ENCODE results near the gene SMYD3. TPM values are rescaled to one million over a fixed set of nuclear protein-coding genes. Genes with fewer than 3 reads are reported as not detected.

Gene SMYD3
- total RNA-seq, 1 donor from 2014 or later: 27.2 TPM

GRCh38 chr1:246039584-246039983 is 467.5 kb downstream of the SMYD3 start:
- TF ChIP-seq, protein P1, sequence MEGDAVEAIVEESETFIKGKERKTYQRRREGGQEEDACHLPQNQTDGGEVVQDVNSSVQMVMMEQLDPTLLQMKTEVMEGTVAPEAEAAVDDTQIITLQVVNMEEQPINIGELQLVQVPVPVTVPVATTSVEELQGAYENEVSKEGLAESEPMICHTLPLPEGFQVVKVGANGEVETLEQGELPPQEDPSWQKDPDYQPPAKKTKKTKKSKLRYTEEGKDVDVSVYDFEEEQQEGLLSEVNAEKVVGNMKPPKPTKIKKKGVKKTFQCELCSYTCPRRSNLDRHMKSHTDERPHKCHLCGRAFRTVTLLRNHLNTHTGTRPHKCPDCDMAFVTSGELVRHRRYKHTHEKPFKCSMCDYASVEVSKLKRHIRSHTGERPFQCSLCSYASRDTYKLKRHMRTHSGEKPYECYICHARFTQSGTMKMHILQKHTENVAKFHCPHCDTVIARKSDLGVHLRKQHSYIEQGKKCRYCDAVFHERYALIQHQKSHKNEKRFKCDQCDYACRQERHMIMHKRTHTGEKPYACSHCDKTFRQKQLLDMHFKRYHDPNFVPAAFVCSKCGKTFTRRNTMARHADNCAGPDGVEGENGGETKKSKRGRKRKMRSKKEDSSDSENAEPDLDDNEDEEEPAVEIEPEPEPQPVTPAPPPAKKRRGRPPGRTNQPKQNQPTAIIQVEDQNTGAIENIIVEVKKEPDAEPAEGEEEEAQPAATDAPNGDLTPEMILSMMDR (IDR thresholded peaks at IDR 0.05): no peak
- Histone ChIP-seq H3K36me3 (no peaks in the 10 kb centered on the region), H3K27me3 (no peaks in the 10 kb centered on the region), H3K9me3 (no peaks in the 10 kb centered on the region), H3K4me3 (no peak overlapping the region), H3K27ac (no peak overlapping the region), H3K4me1 (no peaks in the 10 kb centered on the region)
- ATAC-seq: no peak
- intact Hi-C loops (cut with DNase I): no loop called here
- no peak for DNase-seq

GRCh38 chr1:246037832-246038231 is 469.2 kb downstream of the SMYD3 start:
- Histone ChIP-seq H3K27me3 (no peaks in the 10 kb centered on the region), H3K27ac (no peak overlapping the region), H3K36me3 (no peaks in the 10 kb centered on the region), H3K9me3 (no peaks in the 10 kb centered on the region), H3K4me1 (no peaks in the 10 kb centered on the region), H3K4me3 (no peak overlapping the region)
- TF ChIP-seq, protein P1 (IDR thresholded peaks at IDR 0.05): no peak
- no peak for DNase-seq
- intact Hi-C loops (cut with DNase I): no loop called here
- no peak for ATAC-seq

- intact Hi-C loops (cut with DNase I): no loop called here
- TF ChIP-seq, protein P1 (IDR thresholded peaks at IDR 0.05): no peak
- ATAC-seq: no peak
These were observed 470.9 kb downstream of the SMYD3 start for GRCh38 chr1:246036175-246036574.

GRCh38 chr1:246035060-246035541 is 472.0 kb downstream of the SMYD3 start:
- TF ChIP-seq, protein P1 (IDR thresholded peaks at IDR 0.05): no peak

More at GRCh38 chr1:246036175-246036574, 470.9 kb downstream of the SMYD3 start:
- H3K9me3 ChIP-seq: no peaks in the 10 kb centered on the region
- DNase-seq: no peak
- no peak overlapping the region for H3K27ac ChIP-seq
- H3K27me3 ChIP-seq: no peaks in the 10 kb centered on the region
- H3K4me1 ChIP-seq: peaks cover 7% of the 10 kb centered on the region
- no peaks in the 10 kb centered on the region for H3K36me3 ChIP-seq
- no peak overlapping the region for H3K4me3 ChIP-seq

DNA sequence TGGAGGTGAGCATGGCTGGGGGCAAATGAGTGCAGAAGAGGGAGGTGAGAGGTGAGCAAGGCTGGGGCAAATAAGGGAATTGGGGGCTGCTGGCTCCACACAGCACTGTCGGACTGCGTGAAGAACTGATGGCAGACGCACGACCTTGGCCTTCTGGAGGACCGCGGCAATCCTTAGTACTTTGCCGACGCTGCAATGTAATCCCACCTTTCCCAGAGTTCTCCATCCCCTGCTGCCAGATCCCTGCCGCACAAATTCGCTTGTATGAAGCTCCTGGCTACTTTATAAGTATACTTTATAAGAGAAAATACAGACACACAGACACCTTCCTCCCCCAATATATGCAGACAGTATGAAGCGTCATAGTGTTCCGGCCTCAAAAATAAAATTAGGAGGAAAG is 472.4 kb downstream of the SMYD3 start:
- Histone ChIP-seq H3K4me1 (peaks cover 7% of the 10 kb centered on the region), H3K27ac (no peak overlapping the region), H3K27me3 (no peaks in the 10 kb centered on the region), H3K36me3 (no peaks in the 10 kb centered on the region), H3K9me3 (no peaks in the 10 kb centered on the region), H3K4me3 (no peak overlapping the region)
- no peak for ATAC-seq
- no peak for DNase-seq
- TF ChIP-seq, protein P1 (IDR thresholded peaks at IDR 0.05): no peak
- intact Hi-C loops (cut with DNase I): no loop called here

More at GRCh38 chr1:246035060-246035541, 472.0 kb downstream of the SMYD3 start:
- Histone ChIP-seq H3K27ac (no peak overlapping the region), H3K4me3 (peak overlapping the region; percentile 20), H3K27me3 (no peaks in the 10 kb centered on the region), H3K4me1 (peaks cover 7% of the 10 kb centered on the region), H3K36me3 (no peaks in the 10 kb centered on the region), H3K9me3 (no peaks in the 10 kb centered on the region)
- intact Hi-C loops (cut with DNase I): no loop called here
- ATAC-seq (no peak), DNase-seq (no peak)

DNA sequence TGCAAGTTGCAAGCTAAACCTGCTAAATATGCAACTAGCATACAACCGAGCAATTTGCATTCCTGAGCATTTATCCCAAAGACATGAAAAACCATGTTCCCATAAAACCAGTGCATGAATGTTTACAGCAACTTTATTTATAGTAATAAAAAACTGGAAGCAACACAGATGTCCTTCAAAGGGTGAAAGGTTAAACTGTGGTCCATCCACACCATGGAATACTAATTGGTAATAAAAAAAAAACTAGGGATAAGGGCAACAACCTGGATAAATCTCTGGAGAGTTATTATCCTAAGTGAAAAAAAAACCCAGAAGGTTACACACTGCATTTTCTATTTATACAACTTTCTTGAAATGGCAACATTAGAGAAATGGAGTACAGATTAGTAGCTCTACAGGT is 474.1 kb downstream of the SMYD3 start:
- ATAC-seq (no peak), DNase-seq (no peak)
- TF ChIP-seq, protein P1 (IDR thresholded peaks at IDR 0.05): no peak
- H3K4me1 ChIP-seq: peaks cover 7% of the 10 kb centered on the region
- H3K27me3 ChIP-seq: no peaks in the 10 kb centered on the region
- H3K36me3 ChIP-seq: no peaks in the 10 kb centered on the region
- H3K4me3 ChIP-seq: no peak overlapping the region
- no peaks in the 10 kb centered on the region for H3K9me3 ChIP-seq
- intact Hi-C loops (cut with DNase I): no loop called here
- H3K27ac ChIP-seq: no peak overlapping the region
